Measurements from ENCODE around the gene MYO1E. TPM values are rescaled to one million over a fixed set of nuclear protein-coding genes. Genes with fewer than 3 reads are reported as not detected.

MYO1E gene
- total and polyA plus RNA-seq, 8 donors = 31.4 to 101 (median 39.9) TPM

DNA sequence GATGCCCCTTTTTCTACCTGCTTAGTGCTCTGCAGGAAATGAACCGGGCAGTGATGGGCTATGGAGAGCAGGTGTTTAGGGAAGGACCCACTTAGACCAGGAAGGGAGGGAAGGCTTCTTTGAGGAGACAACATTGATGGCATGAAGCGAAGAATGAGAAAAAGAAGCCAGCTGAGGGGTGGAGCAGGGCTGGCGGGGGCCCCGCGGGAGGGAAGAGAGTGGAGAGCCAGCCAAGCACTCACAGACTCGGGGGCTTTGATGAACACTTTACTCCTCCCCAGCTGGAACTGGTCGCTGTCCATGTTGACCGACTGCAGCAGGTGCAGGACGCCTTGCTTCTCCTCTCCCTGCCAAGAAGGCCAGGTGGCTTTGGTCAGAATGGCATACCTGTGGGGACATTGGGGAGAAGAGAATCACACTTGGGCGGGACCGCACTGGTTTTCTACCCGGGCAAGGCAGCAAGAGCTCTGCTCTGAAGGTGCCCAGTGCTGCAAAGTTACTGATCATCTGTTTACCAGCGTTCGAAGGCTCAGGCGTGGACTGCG, 194.4 kb downstream of the MYO1E start:
- peak overlapping the region; percentile 76 to 81 for H3K27ac ChIP-seq
- no peaks in the 10 kb centered on the region for H3K27me3 ChIP-seq
- peaks cover 0 to 17% of the 10 kb centered on the region in 2 donors for H3K36me3 ChIP-seq
- intact Hi-C loops (cut with DNase I) = loop anchor here in 1 of 2 donors (10.0 kb wide), 2 partner anchors 67 to 317 kb away; no protein-coding TSS in a partner anchor
- TF ChIP-seq, protein P1, sequence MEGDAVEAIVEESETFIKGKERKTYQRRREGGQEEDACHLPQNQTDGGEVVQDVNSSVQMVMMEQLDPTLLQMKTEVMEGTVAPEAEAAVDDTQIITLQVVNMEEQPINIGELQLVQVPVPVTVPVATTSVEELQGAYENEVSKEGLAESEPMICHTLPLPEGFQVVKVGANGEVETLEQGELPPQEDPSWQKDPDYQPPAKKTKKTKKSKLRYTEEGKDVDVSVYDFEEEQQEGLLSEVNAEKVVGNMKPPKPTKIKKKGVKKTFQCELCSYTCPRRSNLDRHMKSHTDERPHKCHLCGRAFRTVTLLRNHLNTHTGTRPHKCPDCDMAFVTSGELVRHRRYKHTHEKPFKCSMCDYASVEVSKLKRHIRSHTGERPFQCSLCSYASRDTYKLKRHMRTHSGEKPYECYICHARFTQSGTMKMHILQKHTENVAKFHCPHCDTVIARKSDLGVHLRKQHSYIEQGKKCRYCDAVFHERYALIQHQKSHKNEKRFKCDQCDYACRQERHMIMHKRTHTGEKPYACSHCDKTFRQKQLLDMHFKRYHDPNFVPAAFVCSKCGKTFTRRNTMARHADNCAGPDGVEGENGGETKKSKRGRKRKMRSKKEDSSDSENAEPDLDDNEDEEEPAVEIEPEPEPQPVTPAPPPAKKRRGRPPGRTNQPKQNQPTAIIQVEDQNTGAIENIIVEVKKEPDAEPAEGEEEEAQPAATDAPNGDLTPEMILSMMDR (IDR thresholded peaks at IDR 0.05) = no peak
- ATAC-seq (no peak), DNase-seq (no peak)
- H3K4me1 ChIP-seq = peaks cover 0 to 19% of the 10 kb centered on the region in 2 donors
- H3K4me3 ChIP-seq = no peak overlapping the region
- peaks cover 4 to 14% of the 10 kb centered on the region in 2 donors for H3K9me3 ChIP-seq

- intact Hi-C loops (cut with DNase I) = loop anchor here in 1 of 2 donors (10.0 kb wide), 2 partner anchors 68 to 318 kb away; no protein-coding TSS in a partner anchor
- Histone ChIP-seq H3K27ac (peak overlapping the region; percentile 76 to 81), H3K27me3 (no peaks in the 10 kb centered on the region), H3K4me3 (no peak overlapping the region), H3K36me3 (peaks cover 0 to 18% of the 10 kb centered on the region in 2 donors), H3K9me3 (peaks cover 4 to 11% of the 10 kb centered on the region in 2 donors), H3K4me1 (peaks cover 0 to 19% of the 10 kb centered on the region in 2 donors)
- DNase-seq = no peak
- TF ChIP-seq, protein P1 (IDR thresholded peaks at IDR 0.05) = no peak
- ATAC-seq = peak; percentile 10
Measured at GRCh38 chr15:59177317-59177660, 195.4 kb downstream of the MYO1E start.

DNA sequence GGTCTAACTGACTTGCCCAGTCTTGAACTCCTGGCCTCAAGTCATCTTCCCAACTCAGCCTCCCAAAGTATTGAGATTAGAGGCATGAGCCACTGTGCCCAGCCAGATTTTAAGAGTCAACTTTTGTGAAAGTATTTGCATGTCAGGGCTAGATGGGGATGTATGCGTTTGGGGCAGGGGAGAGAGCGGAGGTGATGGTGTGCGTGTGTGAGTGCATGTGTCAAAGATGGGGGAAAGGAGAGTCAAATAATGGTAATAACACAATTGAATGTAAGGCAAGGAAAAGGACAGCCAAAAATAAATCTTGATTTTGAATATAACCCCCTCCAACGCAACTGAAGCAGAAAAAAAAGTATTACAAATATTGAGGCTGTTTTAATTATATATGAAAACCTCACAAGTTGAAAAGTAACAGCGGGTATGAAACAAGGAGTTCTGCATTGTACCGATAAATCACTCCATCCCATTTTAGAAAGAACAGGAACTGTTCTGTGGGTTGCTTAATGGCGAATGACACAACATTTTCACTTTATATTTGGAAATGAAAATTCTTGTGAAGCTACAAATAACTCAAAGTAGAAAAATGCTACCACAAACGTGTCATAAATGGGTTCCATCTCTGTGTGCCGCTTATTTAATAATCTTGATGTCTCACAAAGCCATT, 195.9 kb downstream of the MYO1E start:
- ATAC-seq (no peak), DNase-seq (no peak)
- Histone ChIP-seq H3K36me3 (peaks cover 0 to 18% of the 10 kb centered on the region in 2 donors), H3K27me3 (no peaks in the 10 kb centered on the region), H3K27ac (peak overlapping the region; percentile 76 to 81), H3K9me3 (peaks cover 2 to 6% of the 10 kb centered on the region in 2 donors), H3K4me1 (peaks cover 0 to 19% of the 10 kb centered on the region in 2 donors), H3K4me3 (no peak overlapping the region)
- intact Hi-C loops (cut with DNase I) = loop anchor here in 1 of 2 donors (10.0 kb wide), 2 partner anchors 68 to 318 kb away; no protein-coding TSS in a partner anchor
- TF ChIP-seq, protein P1 (IDR thresholded peaks at IDR 0.05) = no peak

GRCh38 chr15:59174835-59175831, 197.5 kb downstream of the MYO1E start:
- no peaks in the 10 kb centered on the region for H3K9me3 ChIP-seq
- intact Hi-C loops (cut with DNase I) = loop anchor here in 1 of 2 donors (10.0 kb wide), 2 partner anchors 70 to 320 kb away; no protein-coding TSS in a partner anchor
- peaks cover 0 to 22% of the 10 kb centered on the region in 2 donors for H3K4me1 ChIP-seq
- no peak overlapping the region for H3K4me3 ChIP-seq
- H3K27me3 ChIP-seq = no peaks in the 10 kb centered on the region
- ATAC-seq (peak; percentile 89), DNase-seq (peak in 3 of 4 donors; percentile 23 to 60 (median 37))
- peak overlapping the region; percentile 74 to 81 for H3K27ac ChIP-seq
- H3K36me3 ChIP-seq = peaks cover 0 to 31% of the 10 kb centered on the region in 2 donors
- TF ChIP-seq, protein P1 (IDR thresholded peaks at IDR 0.05) = peak; percentile 38 to 55

All from left lung (tissue), 10 donors.